Choroid plexus epithelial cell (primary cell): ENCODE data around the gene KRTAP20-4.

Experiments
- DNase-seq: peaks from one replicate; pipeline ENCODE4 v3.0.0-alpha.2; 2010; ENCODE audit warnings: low read depth
- H3K4me3 ChIP-seq: 2 replicates; pipeline ENCODE4 v1.5.1; 2011; ENCODE audit warnings: low read depth, mild to moderate bottlenecking, control low read depth, low read length, moderate library complexity
- TF ChIP-seq, protein P1 (sequence below): conservative IDR thresholded peaks from 2 replicates; pipeline ENCODE4 v1.5.1; 2011; ENCODE audit warnings: low read depth, mild to moderate bottlenecking, control low read depth, inconsistent platforms, low read length, moderate library complexity

The KRTAP20-4 gene

GRCh38 chr21:30598802-30599201, 21.6 kb upstream of the KRTAP20-4 start, which contains the start of gene KRTAP6-2:
TSS of gene KRTAP6-2 (minus strand) at chr21:30598902. CDS start at chr21:30598874, 28 bp downstream.
- TF ChIP-seq, protein P1, sequence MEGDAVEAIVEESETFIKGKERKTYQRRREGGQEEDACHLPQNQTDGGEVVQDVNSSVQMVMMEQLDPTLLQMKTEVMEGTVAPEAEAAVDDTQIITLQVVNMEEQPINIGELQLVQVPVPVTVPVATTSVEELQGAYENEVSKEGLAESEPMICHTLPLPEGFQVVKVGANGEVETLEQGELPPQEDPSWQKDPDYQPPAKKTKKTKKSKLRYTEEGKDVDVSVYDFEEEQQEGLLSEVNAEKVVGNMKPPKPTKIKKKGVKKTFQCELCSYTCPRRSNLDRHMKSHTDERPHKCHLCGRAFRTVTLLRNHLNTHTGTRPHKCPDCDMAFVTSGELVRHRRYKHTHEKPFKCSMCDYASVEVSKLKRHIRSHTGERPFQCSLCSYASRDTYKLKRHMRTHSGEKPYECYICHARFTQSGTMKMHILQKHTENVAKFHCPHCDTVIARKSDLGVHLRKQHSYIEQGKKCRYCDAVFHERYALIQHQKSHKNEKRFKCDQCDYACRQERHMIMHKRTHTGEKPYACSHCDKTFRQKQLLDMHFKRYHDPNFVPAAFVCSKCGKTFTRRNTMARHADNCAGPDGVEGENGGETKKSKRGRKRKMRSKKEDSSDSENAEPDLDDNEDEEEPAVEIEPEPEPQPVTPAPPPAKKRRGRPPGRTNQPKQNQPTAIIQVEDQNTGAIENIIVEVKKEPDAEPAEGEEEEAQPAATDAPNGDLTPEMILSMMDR = no peak
- no peak for DNase-seq
- no peak within 1 kb of the TSS for H3K4me3 ChIP-seq

GRCh38 chr21:30600787-30601186, 19.6 kb upstream of the KRTAP20-4 start, which contains the start of gene KRTAP22-1:
TSS of gene KRTAP22-1 (plus strand) at chr21:30601087.
- TF ChIP-seq, protein P1 = no peak
- no peak for DNase-seq
- no peak within 1 kb of the TSS for H3K4me3 ChIP-seq

DNA sequence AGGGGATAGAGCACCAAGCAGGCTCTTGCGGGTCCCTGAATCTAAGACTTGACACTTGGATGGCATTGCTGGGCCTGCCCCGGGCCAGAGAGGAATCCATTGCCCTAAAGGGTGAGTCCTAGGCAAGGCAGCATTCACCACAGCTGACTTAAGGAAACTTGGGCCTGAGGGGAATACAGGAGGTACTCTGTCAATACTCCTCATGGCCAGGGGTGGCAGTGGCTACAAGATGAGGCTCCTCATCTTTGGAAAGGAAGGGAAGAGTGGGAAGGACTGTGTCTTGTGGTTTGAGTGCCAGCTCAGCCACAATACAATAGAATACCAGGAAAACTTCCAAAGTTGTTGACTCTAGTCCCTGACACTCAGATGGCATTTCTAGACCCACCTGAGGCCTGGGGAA, 14.5 kb upstream of the KRTAP20-4 start:
- no peak overlapping the region for H3K4me3 ChIP-seq
- no peak for DNase-seq
- TF ChIP-seq, protein P1 = no peak

DNA sequence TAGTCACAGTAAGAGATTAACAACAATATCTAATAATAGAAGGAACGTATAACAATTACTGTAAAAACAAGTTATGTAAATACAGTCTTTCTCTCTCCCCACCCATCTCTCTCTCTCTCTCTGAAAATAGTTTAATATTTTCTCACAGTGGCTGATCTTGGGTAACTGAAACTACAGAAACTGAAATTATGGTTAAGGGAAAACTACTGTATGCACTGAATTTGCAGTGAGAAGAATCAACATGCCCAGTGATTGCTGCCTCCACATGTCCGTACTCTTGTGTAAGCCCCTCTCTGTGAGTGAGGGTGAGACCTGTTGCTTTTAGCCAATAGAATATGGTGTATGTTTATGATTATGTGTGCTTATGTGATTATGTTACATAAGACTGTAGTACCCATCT, 8.3 kb upstream of the KRTAP20-4 start:
- TF ChIP-seq, protein P1 = no peak
- no peak overlapping the region for H3K4me3 ChIP-seq
- DNase-seq = no peak

- H3K4me3 ChIP-seq = no peak within 1 kb of the TSS
- no peak for DNase-seq
- TF ChIP-seq, protein P1 = no peak
Observed at GRCh38 chr21:30613836-30614235, 6.6 kb upstream of the KRTAP20-4 start, which contains the start of gene KRTAP6-1. TSS of gene KRTAP6-1 (minus strand) at chr21:30613930. CDS start at chr21:30613904, 26 bp downstream.

GRCh38 chr21:30615199-30615598, 5.2 kb upstream of the KRTAP20-4 start:
- TF ChIP-seq, protein P1 = no peak
- no peak for DNase-seq
- no peak overlapping the region for H3K4me3 ChIP-seq

- no peak for DNase-seq
- no peak within 1 kb of the TSS for H3K4me3 ChIP-seq
- TF ChIP-seq, protein P1 = no peak
Observed at GRCh38 chr21:30616125-30616524, 4.3 kb upstream of the KRTAP20-4 start, which contains the start of gene KRTAP20-1. TSS of gene KRTAP20-1 (plus strand) at chr21:30616425. CDS start at chr21:30616455, 30 bp downstream.
